Measurements from ENCODE around the gene CTU2. TPM values are rescaled to one million over a fixed set of nuclear protein-coding genes. Genes with fewer than 3 reads are reported as not detected.

The CTU2 gene
- total and polyA plus RNA-seq, 2 donors from 2014 or later, result 11.1 to 18.8 TPM

DNA sequence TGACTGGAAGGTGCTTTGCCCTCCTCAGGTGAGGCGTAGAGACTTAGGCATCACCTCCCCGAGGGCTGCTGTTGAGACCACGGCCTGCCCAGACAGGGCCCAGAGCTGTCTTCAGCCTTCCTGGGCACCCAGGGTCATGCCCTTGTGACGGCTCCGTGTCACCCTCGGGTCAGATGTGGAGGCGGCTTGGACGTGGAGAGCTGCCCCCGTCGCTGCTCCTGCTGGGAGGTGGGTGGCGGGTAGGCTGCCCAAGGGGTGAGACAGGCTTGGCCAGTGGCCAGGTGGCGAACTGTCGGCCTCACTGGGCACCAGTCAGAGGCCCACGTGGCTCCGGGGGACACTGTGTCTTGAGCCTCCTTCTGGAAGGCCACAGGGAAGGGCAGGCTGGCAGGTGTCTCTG is 11.1 kb upstream of the CTU2 start:
- Histone ChIP-seq H3K9ac (ENCODE audit: low read length in 3 of 3) (no peak overlapping the region), H3K4me1 (ENCODE audit: control insufficient read depth in 2 of 3, insufficient read depth in 2 of 3, low read depth in 1 of 3, low read length in 3 of 3) (peaks cover 0 to 8% (median 0%) of the 10 kb centered on the region in 3 donors), H3K36me3 (ENCODE audit: control insufficient read depth in 2 of 3, insufficient read depth in 3 of 3, low read length in 3 of 3) (peaks cover 0 to 2% (median 1%) of the 10 kb centered on the region in 3 donors), H3K27ac (ENCODE audit: low read depth in 2 of 2, low read length in 2 of 2) (no peak overlapping the region), H3K27me3 (ENCODE audit: control insufficient read depth, insufficient read depth, low read length) (no peaks in the 10 kb centered on the region), H3K4me3 (ENCODE audit: low read length in 3 of 3) (no peak overlapping the region), H3K9me3 (ENCODE audit: control insufficient read depth in 2 of 3, insufficient read depth in 1 of 3, low read length in 3 of 3) (no peaks in the 10 kb centered on the region)
- TF ChIP-seq, protein P1, sequence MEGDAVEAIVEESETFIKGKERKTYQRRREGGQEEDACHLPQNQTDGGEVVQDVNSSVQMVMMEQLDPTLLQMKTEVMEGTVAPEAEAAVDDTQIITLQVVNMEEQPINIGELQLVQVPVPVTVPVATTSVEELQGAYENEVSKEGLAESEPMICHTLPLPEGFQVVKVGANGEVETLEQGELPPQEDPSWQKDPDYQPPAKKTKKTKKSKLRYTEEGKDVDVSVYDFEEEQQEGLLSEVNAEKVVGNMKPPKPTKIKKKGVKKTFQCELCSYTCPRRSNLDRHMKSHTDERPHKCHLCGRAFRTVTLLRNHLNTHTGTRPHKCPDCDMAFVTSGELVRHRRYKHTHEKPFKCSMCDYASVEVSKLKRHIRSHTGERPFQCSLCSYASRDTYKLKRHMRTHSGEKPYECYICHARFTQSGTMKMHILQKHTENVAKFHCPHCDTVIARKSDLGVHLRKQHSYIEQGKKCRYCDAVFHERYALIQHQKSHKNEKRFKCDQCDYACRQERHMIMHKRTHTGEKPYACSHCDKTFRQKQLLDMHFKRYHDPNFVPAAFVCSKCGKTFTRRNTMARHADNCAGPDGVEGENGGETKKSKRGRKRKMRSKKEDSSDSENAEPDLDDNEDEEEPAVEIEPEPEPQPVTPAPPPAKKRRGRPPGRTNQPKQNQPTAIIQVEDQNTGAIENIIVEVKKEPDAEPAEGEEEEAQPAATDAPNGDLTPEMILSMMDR (IDR thresholded peaks at IDR 0.05; ENCODE audit: borderline replicate concordance, extremely low read depth, insufficient read depth), result no peak
- no peak for FAIRE-seq
- intact Hi-C loops (cut with DNase I), result no loop called here
- DNase-seq, result no peak

DNA sequence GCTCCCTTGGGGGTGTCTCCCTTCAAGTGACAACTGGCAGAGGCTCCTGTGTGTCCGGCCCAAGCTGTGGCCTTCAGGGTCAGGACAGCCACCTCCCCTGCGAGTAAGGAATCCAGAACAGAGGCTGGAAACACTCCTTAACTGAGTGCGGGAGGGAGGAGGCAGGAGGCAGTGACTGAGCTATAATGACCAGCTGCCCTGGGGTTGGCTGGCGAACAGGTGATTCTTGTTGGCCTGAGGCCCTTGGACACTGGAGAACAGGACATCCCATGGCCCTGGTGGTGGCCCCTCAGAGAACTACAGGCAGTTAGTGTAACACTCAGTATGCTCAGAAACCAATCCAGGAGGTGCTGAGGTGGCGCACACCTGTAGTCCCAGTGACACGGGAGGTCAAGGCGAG is 10.6 kb upstream of the CTU2 start:
- FAIRE-seq, result no peak
- H3K36me3 ChIP-seq (ENCODE audit: control insufficient read depth in 2 of 3, insufficient read depth in 3 of 3, low read length in 3 of 3), result peaks cover 0 to 4% (median 3%) of the 10 kb centered on the region in 3 donors
- no peak overlapping the region for H3K27ac ChIP-seq (ENCODE audit: low read depth in 2 of 2, low read length in 2 of 2)
- H3K9ac ChIP-seq (ENCODE audit: low read length in 3 of 3), result no peak overlapping the region
- no peaks in the 10 kb centered on the region for H3K9me3 ChIP-seq (ENCODE audit: control insufficient read depth in 2 of 3, insufficient read depth in 1 of 3, low read length in 3 of 3)
- TF ChIP-seq, protein P1 (IDR thresholded peaks at IDR 0.05; ENCODE audit: borderline replicate concordance, extremely low read depth, insufficient read depth), result no peak
- H3K4me3 ChIP-seq (ENCODE audit: low read length in 3 of 3), result no peak overlapping the region
- intact Hi-C loops (cut with DNase I), result no loop called here
- H3K4me1 ChIP-seq (ENCODE audit: control insufficient read depth in 2 of 3, insufficient read depth in 2 of 3, low read depth in 1 of 3, low read length in 3 of 3), result peaks cover 0 to 14% (median 0%) of the 10 kb centered on the region in 3 donors
- no peaks in the 10 kb centered on the region for H3K27me3 ChIP-seq (ENCODE audit: control insufficient read depth, insufficient read depth, low read length)
- DNase-seq, result no peak

DNA sequence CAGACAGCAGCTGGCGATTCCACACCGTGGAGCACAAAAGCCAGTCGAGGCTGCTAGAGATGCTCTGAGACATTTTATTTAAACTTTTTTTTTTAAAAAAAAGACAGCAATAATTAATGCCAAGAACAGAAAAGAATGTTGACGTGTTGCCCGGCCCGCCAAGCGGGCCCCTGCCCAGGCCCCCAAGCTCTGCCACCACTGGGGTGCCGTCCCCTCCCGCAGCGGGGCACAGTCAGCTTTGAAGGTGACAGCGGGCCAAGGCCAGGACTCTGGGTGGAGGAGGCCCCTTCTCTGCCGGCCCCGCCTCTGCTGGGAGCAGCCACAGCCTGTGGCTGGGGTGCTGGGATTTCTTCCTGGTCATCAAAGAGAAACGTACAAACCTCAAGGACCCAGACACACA is 9.9 kb upstream of the CTU2 start:
- TF ChIP-seq, protein P1 (IDR thresholded peaks at IDR 0.05; ENCODE audit: borderline replicate concordance, extremely low read depth, insufficient read depth), result no peak
- DNase-seq (no peak), FAIRE-seq (no peak)
- H3K4me1 ChIP-seq (ENCODE audit: control insufficient read depth in 2 of 3, insufficient read depth in 2 of 3, low read depth in 1 of 3, low read length in 3 of 3), result peaks cover 0 to 18% (median 0%) of the 10 kb centered on the region in 3 donors
- peaks cover 0 to 4% (median 3%) of the 10 kb centered on the region in 3 donors for H3K36me3 ChIP-seq (ENCODE audit: control insufficient read depth in 2 of 3, insufficient read depth in 3 of 3, low read length in 3 of 3)
- no peaks in the 10 kb centered on the region for H3K9me3 ChIP-seq (ENCODE audit: control insufficient read depth in 2 of 3, insufficient read depth in 1 of 3, low read length in 3 of 3)
- H3K4me3 ChIP-seq (ENCODE audit: low read length in 3 of 3), result no peak overlapping the region
- H3K9ac ChIP-seq (ENCODE audit: low read length in 3 of 3), result no peak overlapping the region
- no peaks in the 10 kb centered on the region for H3K27me3 ChIP-seq (ENCODE audit: control insufficient read depth, insufficient read depth, low read length)
- intact Hi-C loops (cut with DNase I), result no loop called here
- no peak overlapping the region for H3K27ac ChIP-seq (ENCODE audit: low read depth in 2 of 2, low read length in 2 of 2)

All from kidney (tissue), 14 donors.